RWPE1 (cell line): ENCODE measurements around the gene CES2.

ENCODE experiments used
- CTCF ChIA-PET: fragments of 350-600 bp; sonication (Branson Sonifier 250); formaldehyde crosslinking; extraction: SDS; loops from one replicate; lab custom pipeline; 2021; lab: Yijun Ruan, JAX
- POLR2A ChIA-PET: fragments of 400-600 bp; formaldehyde crosslinking; extraction: SDS; loops from one replicate; lab custom pipeline; 2020; ENCODE audit warnings: antibody characterized with exemption; ENCODE audit not compliant: low non-redundant PET; lab: Yijun Ruan, JAX
- DNase-seq: peaks from one replicate; pipeline ENCODE4 v3.0.0; 2012; ENCODE audit warnings: low spot score
- H3K27ac ChIP-seq: fragments of 450-650 bp; 2 replicates; pipeline ENCODE4 v1.5.1; 2017
- CTCF ChIP-seq: fragments of 450-650 bp; conservative IDR thresholded peaks from 2 replicates; pipeline ENCODE4 v1.5.1; 2017; ENCODE audit warnings: low read depth, mild to moderate bottlenecking

CES2 gene

GRCh38 chr16:66936462-66936861, 1.1 kb downstream of the CES2 start:
- no peak for DNase-seq
- peak overlapping the region; percentile 94 for H3K27ac ChIP-seq
- ChIA-PET POLR2A (no interaction called here), CTCF (interaction anchor here (1.4 kb wide), 1 partner anchor 41 kb away, joined by 5 read pairs; no protein-coding TSS in a partner anchor)
- TF ChIP-seq CTCF, result no peak

GRCh38 chr16:66936889-66937554, 1.7 kb downstream of the CES2 start:
- no peak for DNase-seq
- CTCF ChIA-PET, result interaction anchor here (0.9 to 1.4 kb wide), 3 partner anchors 16 to 42 kb away, joined by 3 to 5 read pairs (median 3); no protein-coding TSS in a partner anchor
- POLR2A ChIA-PET, result interaction anchor here (0.7 kb wide), 1 partner anchor 45 kb away, joined by 6 read pairs; no protein-coding TSS in a partner anchor
- no peak for TF ChIP-seq CTCF
- H3K27ac ChIP-seq, result peak overlapping the region; percentile 94; the same call in 1 of the 2 replicates

GRCh38 chr16:66937725-66938337, 2.5 kb downstream of the CES2 start:
- TF ChIP-seq CTCF, result no peak
- no peak for DNase-seq
- POLR2A ChIA-PET, result no interaction called here
- H3K27ac ChIP-seq, result peak overlapping the region; percentile 28
- CTCF ChIA-PET, result interaction anchor here (0.6 to 1.1 kb wide), 4 partner anchors 7 to 24 kb away, joined by 3 to 4 read pairs (median 3); no protein-coding TSS in a partner anchor

- no peak overlapping the region for H3K27ac ChIP-seq
- ChIA-PET POLR2A (no interaction called here), CTCF (interaction anchor here (0.6 to 1.1 kb wide), 2 partner anchors 44 to 534 kb away, joined by 8 read pairs; no protein-coding TSS in a partner anchor)
- DNase-seq, result no peak
- TF ChIP-seq CTCF, result no peak
Observed at GRCh38 chr16:66939366-66939765, 4.0 kb downstream of the CES2 start.

GRCh38 chr16:66940236-66940635, 4.9 kb downstream of the CES2 start:
- ChIA-PET CTCF (interaction anchor here (1.0 to 1.1 kb wide), 2 partner anchors 45 to 110 kb away, joined by 3 to 8 read pairs; partner anchors contain the start of gene NAE1), POLR2A (no interaction called here)
- no peak for DNase-seq
- no peak for TF ChIP-seq CTCF
- 0 out of 2 replicates have a peak overlapping the region, but pooled peaks have one; percentile 24 for H3K27ac ChIP-seq

GRCh38 chr16:66942981-66943380, 7.7 kb downstream of the CES2 start:
- H3K27ac ChIP-seq, result peak overlapping the region; percentile 24
- ChIA-PET CTCF (interaction anchor here (0.6 to 2.7 kb wide), 3 partner anchors 11 to 48 kb away, joined by 4 to 12 read pairs (median 6); no protein-coding TSS in a partner anchor), POLR2A (interaction anchor here (0.6 kb wide), 1 partner anchor 27 kb away, joined by 3 read pairs; no protein-coding TSS in a partner anchor)
- DNase-seq, result no peak
- no peak for TF ChIP-seq CTCF
